ENCODE results near the gene ADA. TPM values are rescaled to one million over a fixed set of nuclear protein-coding genes. Genes with fewer than 3 reads are reported as not detected.

The ADA gene
- polyA plus RNA-seq, 1 donor (not counting 4 experiments of a cell fraction or from before 2014, with no cell fraction given), result 21.4 TPM

DNA sequence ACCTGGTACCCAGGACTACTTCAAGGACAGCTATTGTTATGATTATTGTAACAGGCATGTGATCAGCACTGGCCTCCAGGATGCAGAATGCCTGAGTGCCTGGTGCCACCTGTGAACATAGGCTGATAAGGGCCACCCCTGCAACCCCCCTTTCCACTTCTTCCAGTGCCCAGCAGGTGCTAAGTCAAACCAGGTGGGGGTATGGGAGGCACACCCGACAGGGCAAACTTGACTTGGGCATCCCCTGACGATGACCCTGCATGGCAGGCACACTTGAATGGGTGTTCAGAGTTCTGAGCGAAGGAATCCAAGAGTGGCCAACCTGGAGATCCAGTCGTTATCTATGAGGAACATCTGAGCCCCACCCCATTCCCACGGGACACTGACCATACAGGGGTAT, 3.4 kb downstream of the ADA start:
- FAIRE-seq (no peak), DNase-seq (ENCODE audit: low read depth, low spot score) (no peak)
- H3K4me1 ChIP-seq (ENCODE audit: control insufficient read depth, extremely low read depth, insufficient read depth, low read length), result peaks cover 34% of the 10 kb centered on the region
- H4K20me1 ChIP-seq (ENCODE audit: control insufficient read depth, extremely low read depth, insufficient read depth, low read length), result no peaks in the 10 kb centered on the region
- TF ChIP-seq EZH2 (IDR thresholded peaks at IDR 0.05; ENCODE audit: low read length), result no peak
- TF ChIP-seq, protein P1, sequence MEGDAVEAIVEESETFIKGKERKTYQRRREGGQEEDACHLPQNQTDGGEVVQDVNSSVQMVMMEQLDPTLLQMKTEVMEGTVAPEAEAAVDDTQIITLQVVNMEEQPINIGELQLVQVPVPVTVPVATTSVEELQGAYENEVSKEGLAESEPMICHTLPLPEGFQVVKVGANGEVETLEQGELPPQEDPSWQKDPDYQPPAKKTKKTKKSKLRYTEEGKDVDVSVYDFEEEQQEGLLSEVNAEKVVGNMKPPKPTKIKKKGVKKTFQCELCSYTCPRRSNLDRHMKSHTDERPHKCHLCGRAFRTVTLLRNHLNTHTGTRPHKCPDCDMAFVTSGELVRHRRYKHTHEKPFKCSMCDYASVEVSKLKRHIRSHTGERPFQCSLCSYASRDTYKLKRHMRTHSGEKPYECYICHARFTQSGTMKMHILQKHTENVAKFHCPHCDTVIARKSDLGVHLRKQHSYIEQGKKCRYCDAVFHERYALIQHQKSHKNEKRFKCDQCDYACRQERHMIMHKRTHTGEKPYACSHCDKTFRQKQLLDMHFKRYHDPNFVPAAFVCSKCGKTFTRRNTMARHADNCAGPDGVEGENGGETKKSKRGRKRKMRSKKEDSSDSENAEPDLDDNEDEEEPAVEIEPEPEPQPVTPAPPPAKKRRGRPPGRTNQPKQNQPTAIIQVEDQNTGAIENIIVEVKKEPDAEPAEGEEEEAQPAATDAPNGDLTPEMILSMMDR (optimal IDR thresholded peaks at IDR 0.05 in 1 of 3, IDR thresholded peaks at IDR 0.05 in 1 of 3, conservative IDR thresholded peaks at IDR 0.05 in 1 of 3; ENCODE audit: extremely low read depth in 1 of 3, insufficient read depth in 2 of 3, low read length in 3 of 3), result no peak
- no peak overlapping the region for H2AFZ ChIP-seq (ENCODE audit: control insufficient read depth, low read length)
- peaks cover 0 to 1% of the 10 kb centered on the region in 2 experiments for H3K36me3 ChIP-seq (ENCODE audit: control insufficient read depth in 2 of 2, extremely low read depth in 1 of 2, insufficient read depth in 2 of 2, low read length in 2 of 2)
- no peak overlapping the region for H3K4me2 ChIP-seq (ENCODE audit: control insufficient read depth, extremely low read depth, insufficient read depth, low read depth, low read length)
- H3K27ac ChIP-seq (ENCODE audit: control insufficient read depth, insufficient read depth, low read length), result no peak overlapping the region
- no peak overlapping the region for H3K9ac ChIP-seq (ENCODE audit: control insufficient read depth, extremely low read depth, insufficient read depth, low read length)
- H3K79me2 ChIP-seq (ENCODE audit: control insufficient read depth, insufficient read depth, low read length), result no peaks in the 10 kb centered on the region
- H3K4me3 ChIP-seq (ENCODE audit: control insufficient read depth in 2 of 3, extremely low read depth in 1 of 3, insufficient read depth in 2 of 3, low read depth in 1 of 3, low read length in 3 of 3), result no peak overlapping the region
- peaks cover 6% of the 10 kb centered on the region for H3K9me1 ChIP-seq (ENCODE audit: control insufficient read depth, extremely low read depth, insufficient read depth, low read length)
- no peaks in the 10 kb centered on the region for H3K9me3 ChIP-seq (ENCODE audit: control insufficient read depth, low read depth, low read length)
- dilution Hi-C loops (cut with MboI; ENCODE audit: extremely low pct_ligation_motif_present, low sequenced_read_pairs), result no loop called here
- no peaks in the 10 kb centered on the region for H3K27me3 ChIP-seq (ENCODE audit: control insufficient read depth, extremely low read depth, insufficient read depth, low read length)

DNA sequence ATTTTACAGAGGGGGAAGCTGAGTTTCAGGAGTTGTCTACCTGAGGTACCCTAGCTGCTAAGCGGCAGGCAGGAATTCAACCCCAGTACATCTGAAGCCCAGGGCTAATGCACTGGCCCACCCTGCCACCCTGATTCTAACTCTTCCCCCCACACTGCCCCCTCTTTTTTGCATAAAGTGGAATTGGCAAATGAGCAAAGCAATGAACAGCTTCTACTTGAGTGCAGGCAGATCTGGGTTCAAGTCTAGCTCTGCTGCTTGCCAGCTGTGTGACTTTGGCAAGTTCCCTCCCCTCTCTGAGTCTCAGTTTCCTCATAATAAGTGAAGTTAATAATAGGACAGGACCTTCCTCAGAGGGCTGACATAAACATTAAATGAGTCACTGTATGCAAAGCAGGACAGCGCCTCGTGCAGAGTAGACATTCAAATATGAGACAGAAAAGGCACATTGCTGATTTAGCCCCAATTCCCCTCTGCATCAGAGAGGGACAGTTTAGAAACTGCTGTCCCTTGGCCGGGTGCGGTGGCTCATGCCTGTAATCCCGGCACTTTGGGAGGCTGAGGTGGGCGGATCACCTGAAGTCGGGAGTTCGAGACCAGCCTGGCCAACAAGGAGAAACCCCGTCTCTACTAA, 4.7 kb downstream of the ADA start:
- Histone ChIP-seq H2AFZ (ENCODE audit: control insufficient read depth, low read length) (no peak overlapping the region), H3K27ac (ENCODE audit: control insufficient read depth, insufficient read depth, low read length) (no peak overlapping the region), H3K27me3 (ENCODE audit: control insufficient read depth, extremely low read depth, insufficient read depth, low read length) (no peaks in the 10 kb centered on the region), H3K9me3 (ENCODE audit: control insufficient read depth, low read depth, low read length) (no peaks in the 10 kb centered on the region), H3K4me1 (ENCODE audit: control insufficient read depth, extremely low read depth, insufficient read depth, low read length) (peaks cover 44% of the 10 kb centered on the region), H3K9me1 (ENCODE audit: control insufficient read depth, extremely low read depth, insufficient read depth, low read length) (peaks cover 6% of the 10 kb centered on the region), H4K20me1 (ENCODE audit: control insufficient read depth, extremely low read depth, insufficient read depth, low read length) (no peaks in the 10 kb centered on the region), H3K4me3 (ENCODE audit: control insufficient read depth in 2 of 3, extremely low read depth in 1 of 3, insufficient read depth in 2 of 3, low read depth in 1 of 3, low read length in 3 of 3) (no peak overlapping the region), H3K9ac (ENCODE audit: control insufficient read depth, extremely low read depth, insufficient read depth, low read length) (no peak overlapping the region), H3K36me3 (ENCODE audit: control insufficient read depth in 2 of 2, extremely low read depth in 1 of 2, insufficient read depth in 2 of 2, low read length in 2 of 2) (peaks cover 0 to 1% of the 10 kb centered on the region in 2 experiments), H3K79me2 (ENCODE audit: control insufficient read depth, insufficient read depth, low read length) (no peaks in the 10 kb centered on the region), H3K4me2 (ENCODE audit: control insufficient read depth, extremely low read depth, insufficient read depth, low read depth, low read length) (no peak overlapping the region)
- FAIRE-seq (no peak), DNase-seq (ENCODE audit: low read depth, low spot score) (no peak)
- TF ChIP-seq, protein P1 (optimal IDR thresholded peaks at IDR 0.05 in 1 of 3, IDR thresholded peaks at IDR 0.05 in 1 of 3, conservative IDR thresholded peaks at IDR 0.05 in 1 of 3; ENCODE audit: extremely low read depth in 1 of 3, insufficient read depth in 2 of 3, low read length in 3 of 3), result no peak
- TF ChIP-seq EZH2 (IDR thresholded peaks at IDR 0.05; ENCODE audit: low read length), result no peak
- dilution Hi-C loops (cut with MboI; ENCODE audit: extremely low pct_ligation_motif_present, low sequenced_read_pairs), result no loop called here

Measured in keratinocyte (primary cell).